Hepatocyte (in vitro differentiated cells): ENCODE measurements around the gene GPRC5B. TPM values are rescaled to one million over a fixed set of nuclear protein-coding genes. Genes with fewer than 3 reads are reported as not detected.

ENCODE experiments used
- DNase-seq: peaks from one replicate; pipeline ENCODE4 v3.0.0-alpha.2; 2016; ENCODE audit warnings: low spot score
- H2AFZ ChIP-seq: fragments of 200-600 bp; sonication (generic); 2 replicates; pipeline ENCODE4 v1.6.0; 2016; ENCODE audit warnings: antibody characterized with exemption, mild to moderate bottlenecking
- H3K27ac ChIP-seq: fragments of 200-600 bp; sonication (generic); 2 replicates; pipeline ENCODE4 v1.5.1; 2016; ENCODE audit warnings: mild to moderate bottlenecking
- H3K27me3 ChIP-seq: fragments of 200-600 bp; sonication (generic); 2 replicates; pipeline ENCODE4 v1.6.1; 2016
- H3K36me3 ChIP-seq: fragments of 200-600 bp; sonication (generic); replicated peaks from 2 replicates; pipeline ENCODE4 v1.5.1; 2016; ENCODE audit warnings: low read depth; ENCODE audit not compliant: insufficient read depth
- H3K4me1 ChIP-seq: fragments of 200-600 bp; sonication (generic); 2 replicates; pipeline ENCODE4 v1.5.1; 2016; ENCODE audit warnings: mild to moderate bottlenecking, moderate library complexity; ENCODE audit not compliant: insufficient read depth
- H3K4me2 ChIP-seq: fragments of 200-600 bp; sonication (generic); 2 replicates; pipeline ENCODE4 v1.6.0; 2016
- H3K4me3 ChIP-seq: fragments of 200-600 bp; sonication (generic); 2 replicates; pipeline ENCODE4 v1.5.1; 2016; ENCODE audit warnings: mild to moderate bottlenecking
- H3K79me2 ChIP-seq: fragments of 200-600 bp; sonication (generic); 2 replicates; pipeline ENCODE4 v1.6.0; 2017; ENCODE audit warnings: mild to moderate bottlenecking
- H3K9me2 ChIP-seq: fragments of 200-600 bp; sonication (generic); replicated peaks from 2 replicates; pipeline ENCODE4 v1.6.0; 2017; ENCODE audit warnings: mild to moderate bottlenecking; ENCODE audit not compliant: insufficient read depth
- H3K9me3 ChIP-seq: fragments of 200-600 bp; sonication (generic); 2 replicates; pipeline ENCODE4 v1.5.1; 2016; ENCODE audit warnings: low read depth, mild to moderate bottlenecking
- H4K20me1 ChIP-seq: fragments of 200-600 bp; sonication (generic); 2 replicates; pipeline ENCODE4 v1.6.0; 2016; ENCODE audit warnings: mild to moderate bottlenecking; ENCODE audit not compliant: insufficient read depth, poor library complexity, severe bottlenecking
- EZH2 ChIP-seq: fragments of 200-600 bp; sonication (generic); IDR thresholded peaks from 2 replicates; pipeline ENCODE4 v1.6.1; 2016; ENCODE audit warnings: antibody characterized with exemption, mild to moderate bottlenecking, borderline replicate concordance
- EZH2phosphoT487 ChIP-seq: fragments of 200-600 bp; sonication (generic); IDR thresholded peaks from one replicate; pipeline ENCODE4 v1.6.1; 2018; ENCODE audit warnings: antibody characterized with exemption, mild to moderate bottlenecking, low read depth, moderate library complexity; ENCODE audit not compliant: unreplicated experiment, severe bottlenecking
- WGBS: methylation state at CpG from one replicate; pipeline ENCODE4 v1.1.6; 2016; ENCODE audit warnings: low lambda C conversion rate; ENCODE audit errors: missing lambda C conversion rate; 5-methylcytosine and 5-hydroxymethylcytosine counted together
- polyA plus RNA-seq: library from polyadenylated mRNA; unstranded; fragments of >200 nt; fragmentation: Nextera tagmentation; extraction: Ambion mirVana; gene quantifications from 2 replicates; pipeline ENCODE4 v1.2.1, GENCODE V29; 2016
- total RNA-seq: library from RNA; depleted of rRNA; stranded (reverse); fragments of >200 nt; gene quantifications from 2 replicates; pipeline ENCODE4 v1.2.3, GENCODE V29; 2014
- TF ChIP-seq, protein P1 (sequence below): fragments of 200-600 bp; sonication (generic); IDR thresholded peaks from 2 replicates; pipeline ENCODE4 v1.5.1; 2016; ENCODE audit warnings: antibody characterized with exemption, mild to moderate bottlenecking; ENCODE audit not compliant: poor library complexity

Gene GPRC5B
- total and polyA plus RNA-seq, 2 experiments from 2014 or later, result 36.2 to 73.1 TPM

DNA sequence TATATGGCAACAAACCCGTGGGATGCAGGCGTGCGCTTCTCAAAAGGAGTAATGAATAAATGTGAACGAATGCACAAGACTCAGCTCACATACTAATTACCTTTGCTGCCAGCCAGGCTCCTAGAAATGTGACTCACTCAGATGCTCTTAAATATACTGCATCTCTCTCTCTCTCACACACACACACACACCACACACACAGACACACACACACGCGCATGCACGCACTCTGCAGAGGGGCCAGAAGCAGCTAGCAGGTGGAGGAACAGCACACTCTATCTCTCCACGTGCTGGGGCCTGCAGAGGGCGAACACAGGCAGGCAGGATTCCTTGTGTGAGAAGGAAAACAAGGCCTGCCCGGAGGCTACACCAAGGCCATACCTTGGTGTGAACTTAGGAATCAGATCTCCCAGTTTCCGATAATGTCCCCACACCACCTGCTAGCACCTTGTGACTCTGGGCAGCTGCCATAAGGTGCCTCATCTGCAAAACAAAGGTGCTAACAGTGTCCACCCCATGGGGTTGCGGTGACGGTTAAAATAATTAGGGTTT, 5.3 kb downstream of the GPRC5B start:
- Histone ChIP-seq H3K27ac (peak overlapping the region; percentile 82), H3K4me3 (no peak overlapping the region), H3K27me3 (no peaks in the 10 kb centered on the region), H3K4me2 (no peak overlapping the region), H3K9me3 (no peaks in the 10 kb centered on the region), H4K20me1 (peaks cover 15% of the 10 kb centered on the region), H3K79me2 (peaks cover 81% of the 10 kb centered on the region), H3K9me2 (no peaks in the 10 kb centered on the region), H2AFZ (no peak overlapping the region), H3K36me3 (no peaks in the 10 kb centered on the region), H3K4me1 (peaks cover 5% of the 10 kb centered on the region)
- 48% methylated on average over 13 of the region's 13 CpGs for WGBS
- DNase-seq, result peak; percentile 82
- TF ChIP-seq, protein P1, sequence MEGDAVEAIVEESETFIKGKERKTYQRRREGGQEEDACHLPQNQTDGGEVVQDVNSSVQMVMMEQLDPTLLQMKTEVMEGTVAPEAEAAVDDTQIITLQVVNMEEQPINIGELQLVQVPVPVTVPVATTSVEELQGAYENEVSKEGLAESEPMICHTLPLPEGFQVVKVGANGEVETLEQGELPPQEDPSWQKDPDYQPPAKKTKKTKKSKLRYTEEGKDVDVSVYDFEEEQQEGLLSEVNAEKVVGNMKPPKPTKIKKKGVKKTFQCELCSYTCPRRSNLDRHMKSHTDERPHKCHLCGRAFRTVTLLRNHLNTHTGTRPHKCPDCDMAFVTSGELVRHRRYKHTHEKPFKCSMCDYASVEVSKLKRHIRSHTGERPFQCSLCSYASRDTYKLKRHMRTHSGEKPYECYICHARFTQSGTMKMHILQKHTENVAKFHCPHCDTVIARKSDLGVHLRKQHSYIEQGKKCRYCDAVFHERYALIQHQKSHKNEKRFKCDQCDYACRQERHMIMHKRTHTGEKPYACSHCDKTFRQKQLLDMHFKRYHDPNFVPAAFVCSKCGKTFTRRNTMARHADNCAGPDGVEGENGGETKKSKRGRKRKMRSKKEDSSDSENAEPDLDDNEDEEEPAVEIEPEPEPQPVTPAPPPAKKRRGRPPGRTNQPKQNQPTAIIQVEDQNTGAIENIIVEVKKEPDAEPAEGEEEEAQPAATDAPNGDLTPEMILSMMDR, result no peak
- TF ChIP-seq EZH2phosphoT487 (no peak), EZH2 (no peak)

DNA sequence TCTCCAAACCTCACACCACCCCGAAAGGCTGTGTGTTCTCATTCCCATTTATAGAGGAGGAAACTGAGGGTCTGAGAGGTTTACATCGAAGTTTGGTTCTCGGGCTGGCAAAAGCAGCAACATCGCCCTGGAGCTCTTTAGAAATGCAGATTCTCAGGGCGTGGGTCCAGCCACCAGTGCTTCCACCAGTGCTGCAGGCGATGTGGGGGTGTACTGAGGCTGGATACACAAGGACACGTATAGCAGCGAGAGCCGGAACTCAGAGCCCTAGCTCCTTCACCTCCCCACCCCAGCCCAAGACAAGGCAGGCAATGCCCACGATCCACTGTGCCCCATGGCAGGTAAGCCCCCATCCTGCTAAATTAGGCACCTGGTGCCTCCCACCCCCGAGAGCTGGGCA, 5.9 kb downstream of the GPRC5B start:
- H4K20me1 ChIP-seq, result peaks cover 15% of the 10 kb centered on the region

DNA sequence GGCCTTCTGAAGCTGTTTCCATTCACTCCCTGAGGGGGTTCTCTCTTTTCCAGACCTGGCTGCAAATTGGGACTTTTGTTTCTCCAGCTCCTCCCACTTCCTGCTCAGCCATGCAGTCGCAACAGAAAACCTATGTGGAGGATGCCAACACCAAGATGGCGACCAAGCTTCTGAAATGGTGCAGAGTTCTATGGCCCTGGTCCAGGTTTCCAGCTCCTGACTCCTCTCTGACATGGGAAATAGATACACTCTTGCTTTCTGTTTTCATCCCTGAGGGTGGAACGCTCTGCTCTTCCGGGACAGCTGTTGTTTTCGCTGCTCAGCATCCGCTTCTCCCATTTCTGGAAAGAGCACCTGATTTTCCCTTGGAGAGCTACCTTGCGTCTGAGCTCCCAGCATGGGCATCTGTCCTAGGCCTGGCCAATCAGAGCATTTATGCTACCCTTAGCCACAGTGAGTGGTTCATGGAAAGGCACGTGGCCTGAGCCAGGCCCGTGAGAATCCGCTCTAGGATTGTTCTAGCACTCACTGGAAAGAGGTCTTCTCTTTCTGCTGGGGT, 8.1 kb downstream of the GPRC5B start:
- Histone ChIP-seq H3K79me2 (peaks cover 60% of the 10 kb centered on the region), H3K27me3 (no peaks in the 10 kb centered on the region), H3K36me3 (no peaks in the 10 kb centered on the region), H3K27ac (no peak overlapping the region), H3K4me2 (no peak overlapping the region), H3K4me3 (no peak overlapping the region), H3K9me2 (no peaks in the 10 kb centered on the region), H4K20me1 (peaks cover 17% of the 10 kb centered on the region), H3K4me1 (peaks cover 5% of the 10 kb centered on the region), H2AFZ (no peak overlapping the region), H3K9me3 (no peaks in the 10 kb centered on the region)
- TF ChIP-seq, protein P1, result no peak
- TF ChIP-seq EZH2 (no peak), EZH2phosphoT487 (no peak)
- WGBS, result 85% methylated on average over 10 of the region's 10 CpGs
- no peak for DNase-seq

More for the DNA sequence above, 5.9 kb downstream of the GPRC5B start:
- H3K79me2 ChIP-seq, result peaks cover 77% of the 10 kb centered on the region
- H3K9me2 ChIP-seq, result no peaks in the 10 kb centered on the region
- no peak overlapping the region for H3K4me2 ChIP-seq
- H3K9me3 ChIP-seq, result no peaks in the 10 kb centered on the region
- no peaks in the 10 kb centered on the region for H3K27me3 ChIP-seq
- TF ChIP-seq EZH2, result no peak
- TF ChIP-seq, protein P1, result no peak
- TF ChIP-seq EZH2phosphoT487, result no peak
- H3K36me3 ChIP-seq, result no peaks in the 10 kb centered on the region
- DNase-seq, result no peak
- WGBS, result 93% methylated on average over 11 of the region's 11 CpGs
- peak overlapping the region; percentile 76 for H3K27ac ChIP-seq
- H2AFZ ChIP-seq, result no peak overlapping the region
- H3K4me3 ChIP-seq, result no peak overlapping the region
- H3K4me1 ChIP-seq, result peaks cover 5% of the 10 kb centered on the region
